Neutrophil (primary cell): ENCODE results near the gene NKX2-8.
"Not testable (repeated sequence)": the region's sequence is repeated elsewhere in the genome, so short reads cannot be mapped to it uniquely, and the experiment has no call there.

Experiments used
- H3K27ac ChIP-seq: fragments of 200-600 bp; sonication (generic); 2 replicates; pipeline ENCODE4 v1.5.1; 2016; ENCODE audit warnings: mild to moderate bottlenecking, moderate library complexity
- H3K27me3 ChIP-seq: fragments of 200-600 bp; sonication (generic); 2 replicates; pipeline ENCODE4 v1.6.0; 2016; ENCODE audit warnings: mild to moderate bottlenecking
- H3K36me3 ChIP-seq: fragments of 200-600 bp; sonication (generic); 2 replicates; pipeline ENCODE4 v1.5.1; 2017
- H3K4me1 ChIP-seq, 2 experiments: fragments of 200-600 bp in 1 of 2; sonication (generic) in 1 of 2; 1 replicate in 1 of 2; 2 replicates in 1 of 2; pipeline versions ENCODE4 v1.5.1 to v1.6.1; 2013 to 2016; ENCODE audit warnings: low read depth in 1 of 2, low read length in 1 of 2, mild to moderate bottlenecking in 1 of 2, moderate library complexity in 1 of 2; ENCODE audit not compliant: control insufficient read depth in 1 of 2, insufficient read depth in 1 of 2
- H3K4me3 ChIP-seq, 2 experiments: fragments of 200-600 bp in 1 of 2; sonication (generic) in 1 of 2; 1 replicate in 1 of 2; 2 replicates in 1 of 2; pipeline ENCODE4 v1.5.1; 2013 to 2016; ENCODE audit warnings: low read depth in 1 of 2, low read length in 1 of 2, mild to moderate bottlenecking in 1 of 2, moderate library complexity in 1 of 2
- H3K9me3 ChIP-seq: fragments of 200-600 bp; sonication (generic); 2 replicates; pipeline ENCODE4 v1.5.1; 2016
- TF ChIP-seq, protein P1 (sequence below): fragments of 200-600 bp; sonication (generic); IDR thresholded peaks from 2 replicates; pipeline ENCODE4 v1.5.1; 2016; ENCODE audit warnings: antibody characterized with exemption

The NKX2-8 gene

DNA sequence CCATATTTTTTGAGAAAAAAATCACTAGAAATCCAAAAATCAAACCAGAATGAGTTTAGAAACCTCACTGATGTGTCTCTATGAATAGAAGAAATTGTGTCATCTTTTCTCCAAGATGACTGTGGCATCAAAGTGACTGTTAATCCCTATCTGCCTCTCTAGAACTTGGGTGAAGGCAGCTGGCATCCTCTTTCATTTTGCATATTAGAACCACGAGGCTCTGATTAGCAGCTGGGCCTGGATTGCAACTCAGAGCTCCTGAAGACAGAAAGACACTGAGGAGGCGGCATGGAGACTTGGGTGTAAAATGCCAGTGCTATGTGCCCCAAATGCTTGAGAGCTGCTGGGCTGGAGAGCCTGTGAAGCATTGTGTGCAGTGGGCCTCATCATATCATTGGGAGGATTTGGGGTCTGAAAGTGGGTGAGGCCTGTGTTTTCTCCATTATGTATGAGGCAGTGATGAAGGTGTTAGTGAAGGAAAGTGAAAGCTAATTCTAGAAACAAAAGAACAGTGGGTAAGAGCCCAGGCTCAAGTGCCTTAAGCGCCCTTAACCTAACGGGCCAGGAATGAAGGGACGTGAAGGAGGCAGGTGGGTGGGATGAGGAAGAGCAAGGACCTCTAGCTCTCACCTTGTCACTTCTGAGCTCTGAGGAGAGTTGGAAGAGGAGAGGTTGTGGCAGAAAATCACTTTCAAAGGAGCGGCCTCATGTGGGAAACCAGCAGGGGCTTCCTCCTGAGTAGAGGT lies 26.2 kb downstream of the NKX2-8 start:
- TF ChIP-seq, protein P1, sequence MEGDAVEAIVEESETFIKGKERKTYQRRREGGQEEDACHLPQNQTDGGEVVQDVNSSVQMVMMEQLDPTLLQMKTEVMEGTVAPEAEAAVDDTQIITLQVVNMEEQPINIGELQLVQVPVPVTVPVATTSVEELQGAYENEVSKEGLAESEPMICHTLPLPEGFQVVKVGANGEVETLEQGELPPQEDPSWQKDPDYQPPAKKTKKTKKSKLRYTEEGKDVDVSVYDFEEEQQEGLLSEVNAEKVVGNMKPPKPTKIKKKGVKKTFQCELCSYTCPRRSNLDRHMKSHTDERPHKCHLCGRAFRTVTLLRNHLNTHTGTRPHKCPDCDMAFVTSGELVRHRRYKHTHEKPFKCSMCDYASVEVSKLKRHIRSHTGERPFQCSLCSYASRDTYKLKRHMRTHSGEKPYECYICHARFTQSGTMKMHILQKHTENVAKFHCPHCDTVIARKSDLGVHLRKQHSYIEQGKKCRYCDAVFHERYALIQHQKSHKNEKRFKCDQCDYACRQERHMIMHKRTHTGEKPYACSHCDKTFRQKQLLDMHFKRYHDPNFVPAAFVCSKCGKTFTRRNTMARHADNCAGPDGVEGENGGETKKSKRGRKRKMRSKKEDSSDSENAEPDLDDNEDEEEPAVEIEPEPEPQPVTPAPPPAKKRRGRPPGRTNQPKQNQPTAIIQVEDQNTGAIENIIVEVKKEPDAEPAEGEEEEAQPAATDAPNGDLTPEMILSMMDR = no peak
- H3K4me3 ChIP-seq = no peak overlapping the region

DNA sequence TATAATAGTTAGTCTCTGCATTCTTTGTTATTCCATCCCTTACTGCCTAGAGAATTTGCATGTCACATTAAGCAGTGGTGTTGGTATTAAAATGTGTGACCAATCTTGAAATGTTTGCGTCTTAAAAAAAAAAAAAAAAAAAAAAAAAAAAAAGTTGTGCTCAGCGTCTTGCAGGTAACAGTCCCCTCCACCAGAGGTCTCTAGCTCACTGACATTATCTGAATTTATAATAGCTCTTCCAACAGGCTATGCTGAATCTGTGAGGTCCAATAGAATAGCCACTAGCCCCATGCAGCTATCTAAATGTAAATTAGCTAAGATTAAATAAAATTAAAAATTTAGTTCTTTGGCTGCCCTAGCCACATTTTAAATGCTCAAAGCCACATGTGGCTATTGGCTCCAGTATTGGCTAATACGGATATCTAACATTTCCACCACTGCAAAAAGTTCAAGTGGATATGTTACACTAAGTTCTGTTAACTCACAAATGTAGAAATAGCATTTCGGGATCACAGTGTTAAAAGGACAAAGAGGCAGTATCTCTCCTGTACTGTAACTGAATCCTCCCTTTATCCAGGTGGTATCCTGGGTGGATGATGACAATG lies 28.7 kb downstream of the NKX2-8 start:
- Histone ChIP-seq H3K4me3 (no peak overlapping the region), H3K36me3 (no peaks in the 10 kb centered on the region), H3K27me3 (peaks cover 39% of the 10 kb centered on the region), H3K27ac (no peak overlapping the region), H3K9me3 (no peaks in the 10 kb centered on the region), H3K4me1 (no peaks in the 10 kb centered on the region)
- TF ChIP-seq, protein P1 = no peak

More for the DNA sequence above, 26.2 kb downstream of the NKX2-8 start:
- Histone ChIP-seq H3K9me3 (no peaks in the 10 kb centered on the region), H3K36me3 (no peaks in the 10 kb centered on the region), H3K27ac (no peak overlapping the region), H3K4me1 (no peaks in the 10 kb centered on the region), H3K27me3 (peaks cover 41% of the 10 kb centered on the region)

DNA sequence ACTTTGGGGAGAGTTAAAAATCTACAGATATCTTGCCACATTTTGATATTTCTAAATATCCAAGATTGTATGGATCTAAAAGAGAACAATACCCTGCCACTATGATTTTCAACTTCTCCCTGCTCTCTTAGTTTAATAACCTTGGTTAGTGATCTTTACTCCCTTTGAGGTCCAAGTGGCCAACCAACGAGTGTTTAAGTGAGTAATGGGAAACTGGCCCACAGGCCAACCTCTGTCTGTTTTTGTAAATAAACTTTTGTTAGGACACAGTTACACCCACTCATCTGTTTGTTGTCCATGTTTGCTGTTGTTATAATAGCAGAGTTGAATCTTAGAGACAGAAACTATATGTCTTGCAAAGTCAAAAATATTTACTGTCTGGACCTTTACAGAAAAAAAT lies 31.5 kb downstream of the NKX2-8 start:
- TF ChIP-seq, protein P1 = no peak
- peaks cover 48% of the 10 kb centered on the region for H3K27me3 ChIP-seq
- no peaks in the 10 kb centered on the region for H3K9me3 ChIP-seq
- H3K36me3 ChIP-seq = no peaks in the 10 kb centered on the region
- no peak overlapping the region for H3K27ac ChIP-seq
- no peak overlapping the region for H3K4me3 ChIP-seq
- H3K4me1 ChIP-seq = no peaks in the 10 kb centered on the region

DNA sequence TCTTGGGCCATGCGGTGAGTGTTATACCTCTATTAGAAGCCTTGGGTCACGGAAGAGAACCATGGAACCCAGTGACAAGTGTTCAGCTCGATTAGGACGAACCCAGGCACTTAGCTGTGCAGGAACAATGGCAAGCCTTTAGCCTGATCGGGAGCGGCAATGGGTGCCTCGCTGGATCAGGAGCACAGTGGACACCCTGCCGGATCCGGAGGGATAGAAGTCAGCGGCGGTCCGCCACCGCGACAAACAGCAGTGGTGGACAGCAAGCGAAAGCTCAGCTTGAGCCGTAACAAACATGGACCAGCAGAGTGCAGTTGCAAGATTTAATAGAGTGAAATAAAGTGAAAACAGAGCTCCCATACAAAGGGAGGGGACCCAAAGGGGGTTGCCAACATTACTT lies 38.1 kb downstream of the NKX2-8 start:
- H3K27ac ChIP-seq, H3K4me1 ChIP-seq, H3K4me3 ChIP-seq, H3K9me3 ChIP-seq, H3K36me3 ChIP-seq: not testable (repeated sequence)
- H3K27me3 ChIP-seq = peaks cover 29% of the 10 kb centered on the region

DNA sequence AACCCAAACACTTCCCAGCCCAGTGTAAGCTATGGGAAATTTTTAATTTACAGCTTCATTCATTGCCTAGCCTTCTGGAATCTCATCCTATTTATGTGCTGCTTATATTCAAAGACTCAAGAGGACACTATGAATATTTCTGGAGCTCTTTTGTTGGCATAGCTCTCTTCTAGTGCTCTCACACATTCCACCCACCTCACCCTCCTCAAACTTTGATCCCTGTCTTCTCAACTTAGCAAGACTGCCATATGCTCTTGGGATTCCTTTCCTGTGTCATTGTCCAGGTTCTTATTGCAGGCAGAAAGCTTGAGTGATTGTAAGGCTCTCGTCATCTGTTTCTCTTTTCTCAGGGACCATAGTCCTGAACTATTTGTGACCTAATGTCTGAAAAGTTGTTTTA lies 44.4 kb downstream of the NKX2-8 start:
- TF ChIP-seq, protein P1 = no peak
- no peak overlapping the region for H3K27ac ChIP-seq
- no peak overlapping the region for H3K4me3 ChIP-seq
- H3K27me3 ChIP-seq = peaks cover 33% of the 10 kb centered on the region
- H3K9me3 ChIP-seq = no peaks in the 10 kb centered on the region
- no peaks in the 10 kb centered on the region for H3K4me1 ChIP-seq
- no peaks in the 10 kb centered on the region for H3K36me3 ChIP-seq
